Muscle of leg (tissue), 11 donors: ENCODE data around the gene CALN1. TPM values are rescaled to one million over a fixed set of nuclear protein-coding genes. Genes with fewer than 3 reads are reported as not detected.

ENCODE experiments used
- DNase-seq: peaks from one replicate; pipeline ENCODE4 v3.0.0; 2013
- H3K27ac ChIP-seq: one replicate; pipeline ENCODE4 v1.5.1; 2013; ENCODE audit warnings: mild to moderate bottlenecking, low read length, control low read depth
- H3K27me3 ChIP-seq: one replicate; pipeline ENCODE4 v1.6.1; 2013; ENCODE audit warnings: low read length; ENCODE audit not compliant: control insufficient read depth, insufficient read depth
- H3K36me3 ChIP-seq: one replicate; pipeline ENCODE4 v1.6.1; 2013; ENCODE audit warnings: low read length; ENCODE audit not compliant: control insufficient read depth, insufficient read depth
- H3K4me1 ChIP-seq: one replicate; pipeline ENCODE4 v1.6.1; 2013; ENCODE audit warnings: low read length; ENCODE audit not compliant: control insufficient read depth, insufficient read depth
- H3K4me3 ChIP-seq: one replicate; pipeline ENCODE4 v1.5.1; 2013; ENCODE audit warnings: low read length, control low read depth
- H3K9me3 ChIP-seq: replicated peaks from 2 replicates; pipeline ENCODE4 v1.6.1; 2013; ENCODE audit warnings: low read depth, low read length; ENCODE audit not compliant: control insufficient read depth
- WGBS: methylation state at CpG from one replicate; pipeline ENCODE4 v1.1.5; 2013; ENCODE audit warnings: missing lambda C conversion rate; ENCODE audit not compliant: insufficient coverage; 5-methylcytosine and 5-hydroxymethylcytosine counted together
- polyA plus RNA-seq, 8 donors: library from polyadenylated mRNA; unstranded; fragments of 120-200 nt; gene quantifications; one replicate each; pipeline versions ENCODE4 v1.2.1 to v1.2.3, GENCODE V29; 2013; ENCODE audit warnings: inconsistent platforms in 1 of 8, low replicate concordance in 1 of 8; ENCODE audit not compliant: insufficient read length in 8 of 8, insufficient read depth in 1 of 8
- total RNA-seq: library from RNA; stranded (reverse); fragments of 120-200 nt; gene quantifications from one replicate; pipeline ENCODE4 v1.2.4, GENCODE V29; 2013

The CALN1 gene
- total and polyA plus RNA-seq, 9 donors: 0.65 to 2.3 (median 1.0) TPM

DNA sequence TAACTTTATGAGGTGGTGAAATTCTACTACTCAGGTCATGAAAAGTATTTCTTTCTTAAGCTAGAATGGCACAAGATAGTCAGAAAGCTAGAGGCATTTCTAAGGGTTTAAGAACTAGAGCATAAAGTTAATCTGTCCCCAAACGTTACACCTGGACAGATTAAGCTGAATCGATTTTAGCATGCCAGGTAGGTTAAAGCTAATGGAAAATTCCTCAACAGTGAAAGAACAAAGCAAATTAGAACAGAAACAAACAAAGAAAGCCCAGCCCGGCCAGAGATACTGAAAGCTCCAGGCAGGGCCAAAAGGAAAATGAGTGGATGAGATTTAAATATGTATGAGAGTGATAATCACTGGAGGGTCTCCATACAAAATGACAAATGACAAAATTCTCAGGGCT is 293.8 kb downstream of the CALN1 start:
- no peak for DNase-seq
- Histone ChIP-seq H3K9me3 (no peaks in the 10 kb centered on the region), H3K27ac (no peak overlapping the region), H3K4me1 (no peaks in the 10 kb centered on the region), H3K27me3 (no peaks in the 10 kb centered on the region), H3K36me3 (no peaks in the 10 kb centered on the region), H3K4me3 (no peak overlapping the region)
- no CpG with 5 or more reads among the region's 3 CpGs for WGBS

DNA sequence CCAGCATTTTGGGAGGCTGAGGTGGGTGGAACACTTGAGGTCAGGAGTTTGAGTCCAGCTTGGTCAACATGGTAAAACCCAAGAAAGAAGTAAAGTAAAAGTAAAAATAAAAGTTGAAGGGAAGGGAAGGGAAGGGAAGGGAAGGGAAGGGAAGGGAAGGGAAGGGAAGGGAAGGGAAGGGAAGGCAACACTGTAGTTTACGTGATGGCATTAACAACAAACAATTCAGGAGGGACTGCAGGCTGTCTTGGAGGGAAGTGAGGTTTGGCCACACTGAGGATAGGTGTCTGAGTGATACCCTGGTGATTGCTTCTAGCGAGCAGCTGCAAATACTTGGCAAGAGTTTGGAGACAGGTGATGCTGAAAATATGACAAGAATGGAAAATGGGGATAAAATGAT is 298.0 kb downstream of the CALN1 start:
- no peak for DNase-seq
- no peaks in the 10 kb centered on the region for H3K4me1 ChIP-seq
- H3K4me3 ChIP-seq: no peak overlapping the region
- H3K9me3 ChIP-seq: no peaks in the 10 kb centered on the region
- WGBS: 48% methylated on average over 2 of the region's 2 CpGs
- H3K27me3 ChIP-seq: no peaks in the 10 kb centered on the region
- no peaks in the 10 kb centered on the region for H3K36me3 ChIP-seq
- no peak overlapping the region for H3K27ac ChIP-seq

DNA sequence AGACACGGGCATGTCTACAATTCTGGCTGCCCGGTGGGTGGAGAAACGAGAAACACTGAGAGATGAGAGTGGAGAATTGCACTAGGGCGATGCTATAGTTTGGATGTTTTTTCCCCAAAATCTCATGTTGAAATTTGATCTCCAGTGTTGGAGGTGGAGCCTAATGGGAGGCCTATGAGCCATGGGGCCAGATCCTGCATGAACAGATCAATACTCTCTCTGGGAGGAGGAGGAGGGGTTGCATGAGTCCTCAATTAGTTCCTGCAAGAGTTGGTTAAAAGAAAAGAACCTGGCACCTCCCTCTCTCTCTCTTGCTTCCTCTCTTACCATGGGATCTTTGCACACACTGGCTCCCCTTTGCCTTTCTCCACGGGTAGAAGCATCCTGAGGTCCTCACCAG is 299.1 kb downstream of the CALN1 start:
- H3K27me3 ChIP-seq: no peaks in the 10 kb centered on the region
- no peak for DNase-seq
- H3K4me3 ChIP-seq: no peak overlapping the region
- peaks cover 9% of the 10 kb centered on the region for H3K9me3 ChIP-seq
- no peak overlapping the region for H3K27ac ChIP-seq
- no peaks in the 10 kb centered on the region for H3K36me3 ChIP-seq
- no peaks in the 10 kb centered on the region for H3K4me1 ChIP-seq
- WGBS: 40% methylated on average over 3 of the region's 5 CpGs

DNA sequence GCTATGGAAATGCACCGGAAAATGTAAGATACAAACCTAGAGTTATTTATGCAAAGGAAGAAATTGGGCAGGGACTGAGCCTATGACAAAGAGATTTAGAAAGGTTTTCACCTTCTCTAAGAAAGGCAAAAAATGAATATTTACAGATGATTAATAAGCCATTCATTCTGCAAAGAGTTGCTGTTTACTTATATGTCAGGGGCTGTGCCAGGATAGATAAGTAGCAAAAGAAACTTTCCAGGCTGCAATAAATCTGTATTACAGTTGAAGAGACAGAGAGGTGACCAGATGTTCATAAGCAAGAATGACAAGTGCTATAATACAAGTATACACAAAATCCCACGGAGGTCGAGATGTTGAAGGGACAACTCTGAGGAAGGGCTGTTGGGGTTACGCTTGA is 299.6 kb downstream of the CALN1 start:
- DNase-seq: no peak
- Histone ChIP-seq H3K4me1 (no peaks in the 10 kb centered on the region), H3K36me3 (no peaks in the 10 kb centered on the region), H3K9me3 (peaks cover 14% of the 10 kb centered on the region), H3K27me3 (no peaks in the 10 kb centered on the region), H3K27ac (no peak overlapping the region), H3K4me3 (no peak overlapping the region)
- WGBS: 79% methylated on average over 2 of the region's 4 CpGs

DNA sequence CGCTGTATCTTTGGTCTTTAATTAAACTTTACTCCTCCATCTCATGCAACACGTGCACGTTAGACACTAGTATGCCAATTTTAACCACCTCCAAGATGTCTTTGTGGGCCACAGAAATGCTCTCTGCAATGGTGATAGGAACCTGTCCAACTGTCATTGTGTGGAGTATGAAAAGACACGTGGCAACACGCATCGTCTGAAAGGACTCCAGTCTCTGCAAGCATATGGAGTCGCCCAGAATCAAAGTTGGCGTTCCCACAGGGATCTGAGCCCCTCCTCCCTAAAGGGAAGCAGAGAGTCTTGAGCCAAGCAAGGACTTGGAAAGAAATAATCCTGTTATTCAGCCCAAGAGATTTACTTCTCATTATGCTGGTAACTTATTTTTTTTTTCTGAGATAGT is 301.1 kb downstream of the CALN1 start:
- no peak for DNase-seq
- H3K36me3 ChIP-seq: no peaks in the 10 kb centered on the region
- no peaks in the 10 kb centered on the region for H3K27me3 ChIP-seq
- H3K4me1 ChIP-seq: no peaks in the 10 kb centered on the region
- H3K27ac ChIP-seq: no peak overlapping the region
- H3K9me3 ChIP-seq: peaks cover 16% of the 10 kb centered on the region
- WGBS: 67% methylated on average over 6 of the region's 8 CpGs
- no peak overlapping the region for H3K4me3 ChIP-seq

DNA sequence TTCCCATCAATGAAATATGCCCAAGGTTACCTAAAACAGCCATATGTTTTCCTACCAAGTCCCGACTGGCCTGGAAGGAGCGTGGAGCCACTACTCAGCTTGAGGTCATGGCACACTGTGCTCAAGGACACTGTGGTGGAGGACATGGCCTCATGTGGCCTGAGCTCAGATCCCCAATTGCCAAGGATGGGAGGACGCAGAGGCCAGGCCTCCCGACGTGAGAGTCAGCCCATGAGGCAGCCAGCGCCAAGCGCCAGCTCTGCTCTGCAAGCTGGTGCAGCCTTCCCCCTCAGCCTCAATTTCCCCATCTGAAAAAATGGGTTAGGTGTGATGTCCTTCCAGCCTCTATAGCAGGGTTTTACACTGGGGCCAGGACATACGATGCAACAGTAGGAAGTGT is 302.6 kb downstream of the CALN1 start:
- no peaks in the 10 kb centered on the region for H3K4me1 ChIP-seq
- WGBS: 94% methylated on average over 2 of the region's 8 CpGs
- H3K27me3 ChIP-seq: no peaks in the 10 kb centered on the region
- no peak overlapping the region for H3K4me3 ChIP-seq
- H3K27ac ChIP-seq: no peak overlapping the region
- H3K9me3 ChIP-seq: peaks cover 16% of the 10 kb centered on the region
- H3K36me3 ChIP-seq: no peaks in the 10 kb centered on the region
- no peak for DNase-seq

DNA sequence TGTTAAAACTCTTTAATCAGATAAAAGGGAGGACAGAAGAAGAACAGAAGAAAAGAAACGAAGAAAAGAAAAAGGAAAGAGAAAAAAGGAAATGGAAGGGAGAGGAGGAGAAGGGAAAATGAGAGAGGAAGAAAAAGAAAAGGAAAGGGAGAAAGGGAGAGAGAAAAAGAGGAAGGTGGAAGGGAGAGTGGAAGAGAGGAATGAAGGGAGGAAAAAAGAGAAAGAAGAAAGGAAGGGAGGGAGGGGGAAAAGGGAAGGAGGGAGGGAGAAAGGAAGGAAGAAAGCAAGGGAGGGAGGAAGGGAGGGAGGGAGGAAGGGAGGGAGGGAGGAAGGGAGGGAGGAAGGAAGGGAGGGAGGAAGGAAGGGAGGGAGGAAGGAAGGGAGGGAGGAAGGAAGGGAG is 305.7 kb downstream of the CALN1 start:
- 88% methylated on average over 1 of the region's 1 CpG for WGBS
- Histone ChIP-seq H3K36me3 (no peaks in the 10 kb centered on the region), H3K4me3 (no peak overlapping the region), H3K27me3 (no peaks in the 10 kb centered on the region), H3K4me1 (no peaks in the 10 kb centered on the region), H3K9me3 (peaks cover 16% of the 10 kb centered on the region), H3K27ac (no peak overlapping the region)
- no peak for DNase-seq

DNA sequence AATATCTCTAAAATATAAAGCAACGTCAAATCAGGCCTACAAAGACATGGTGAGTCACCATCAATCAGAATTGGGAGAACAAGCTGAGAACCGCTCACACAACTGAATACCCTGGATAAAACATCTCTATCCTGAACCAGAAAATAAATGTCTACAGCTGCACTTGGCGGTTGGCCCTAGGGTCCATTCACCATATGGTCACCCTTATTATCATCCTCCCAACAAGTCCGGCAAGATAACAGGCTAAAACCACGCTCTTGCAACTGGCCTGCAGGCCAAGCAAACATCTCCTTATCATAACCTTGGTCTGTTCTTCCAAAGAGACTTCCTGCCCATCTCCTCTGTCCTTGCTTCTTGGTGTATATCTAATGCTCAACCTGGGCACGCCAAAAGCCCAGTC is 310.7 kb downstream of the CALN1 start:
- Histone ChIP-seq H3K9me3 (no peaks in the 10 kb centered on the region), H3K27ac (no peak overlapping the region), H3K4me1 (peaks cover 5% of the 10 kb centered on the region), H3K36me3 (no peaks in the 10 kb centered on the region), H3K27me3 (no peaks in the 10 kb centered on the region), H3K4me3 (no peak overlapping the region)
- WGBS: 90% methylated on average over 4 of the region's 6 CpGs
- no peak for DNase-seq

DNA sequence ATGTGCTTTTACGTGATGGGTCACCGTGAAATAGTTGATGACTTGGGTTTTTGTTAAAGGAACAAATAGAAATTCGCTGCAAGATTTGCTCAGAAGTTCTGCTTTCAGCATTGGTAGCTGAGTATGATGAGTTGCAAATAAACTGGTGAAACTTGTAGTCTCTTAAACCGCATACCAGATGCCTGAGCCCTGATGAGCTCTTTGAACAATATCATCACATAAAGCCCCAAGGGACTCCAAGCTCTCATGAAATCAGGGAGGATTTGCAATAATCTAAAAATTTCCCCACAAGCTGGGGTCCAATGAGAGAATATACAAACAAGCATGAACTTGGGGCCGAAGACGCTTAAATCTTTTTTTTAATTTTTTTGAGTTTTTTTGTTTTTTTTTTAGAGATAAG is 312.4 kb downstream of the CALN1 start:
- H3K4me1 ChIP-seq: peaks cover 5% of the 10 kb centered on the region
- H3K27me3 ChIP-seq: no peaks in the 10 kb centered on the region
- 20% methylated on average over 2 of the region's 6 CpGs for WGBS
- DNase-seq: peak; percentile 16
- no peaks in the 10 kb centered on the region for H3K9me3 ChIP-seq
- no peaks in the 10 kb centered on the region for H3K36me3 ChIP-seq
- no peak overlapping the region for H3K4me3 ChIP-seq
- H3K27ac ChIP-seq: no peak overlapping the region

DNA sequence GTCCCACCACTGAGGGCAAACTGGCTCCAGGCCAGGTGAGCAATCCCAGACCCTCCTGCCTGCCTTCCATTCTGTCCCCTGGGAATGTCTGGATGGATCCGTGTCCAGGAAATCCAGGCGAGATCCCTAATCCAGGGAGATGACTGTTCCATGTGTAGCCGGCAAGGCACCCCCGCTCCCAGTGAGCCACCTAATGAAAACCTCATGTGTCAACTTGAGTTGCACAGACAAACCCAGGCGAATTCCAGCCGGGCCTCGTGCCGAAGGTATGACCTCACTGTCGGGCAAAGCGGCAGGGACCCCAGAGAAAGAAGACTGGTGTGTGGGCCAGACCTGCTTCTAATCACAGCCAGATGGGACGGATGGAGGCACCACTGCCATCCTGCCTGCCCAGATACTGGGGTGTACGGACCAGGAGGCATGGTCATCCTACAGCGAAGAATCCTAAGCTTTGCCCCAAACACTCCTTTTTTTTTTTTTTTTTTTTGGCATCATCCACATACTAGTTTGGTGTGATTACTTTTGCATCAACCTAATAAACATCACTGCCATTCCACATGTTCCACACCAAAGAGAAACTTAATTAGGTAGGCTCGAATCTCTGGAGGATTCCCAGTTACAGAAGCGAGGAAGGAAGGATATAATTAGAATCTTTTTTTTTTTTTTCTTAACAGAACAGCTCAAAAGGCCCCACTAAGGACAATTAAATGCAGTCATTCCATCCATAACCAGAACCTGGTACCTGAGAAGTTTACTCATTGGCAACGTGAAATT is 313.1 kb downstream of the CALN1 start:
- Histone ChIP-seq H3K9me3 (no peaks in the 10 kb centered on the region), H3K4me1 (peaks cover 5% of the 10 kb centered on the region), H3K4me3 (no peak overlapping the region), H3K27me3 (no peaks in the 10 kb centered on the region), H3K27ac (no peak overlapping the region), H3K36me3 (no peaks in the 10 kb centered on the region)
- WGBS: 12% methylated on average over 10 of the region's 16 CpGs
- DNase-seq: peak; percentile 65

DNA sequence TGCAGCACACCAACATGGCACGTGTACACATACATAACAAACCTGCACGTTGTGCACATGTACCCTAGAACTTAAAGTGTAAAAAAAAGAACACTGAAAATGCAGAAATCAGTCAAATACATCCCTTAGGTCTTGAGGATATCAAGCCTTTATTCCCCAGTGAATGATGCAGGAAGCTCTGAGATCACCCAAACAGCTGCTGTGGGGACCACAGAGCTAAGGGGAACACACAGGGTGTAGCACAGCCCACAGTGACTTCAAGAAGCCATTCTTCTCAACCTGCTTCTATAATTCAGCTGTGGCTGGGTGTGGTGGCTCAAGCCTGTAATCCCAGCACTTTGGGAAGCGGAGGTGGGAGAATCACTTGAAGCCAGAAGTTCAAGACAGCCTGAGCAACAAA is 314.9 kb downstream of the CALN1 start:
- Histone ChIP-seq H3K4me1 (peaks cover 5% of the 10 kb centered on the region), H3K9me3 (no peaks in the 10 kb centered on the region), H3K27me3 (no peaks in the 10 kb centered on the region), H3K27ac (no peak overlapping the region), H3K36me3 (no peaks in the 10 kb centered on the region), H3K4me3 (no peak overlapping the region)
- DNase-seq: no peak
- WGBS: no CpG with 5 or more reads among the region's 3 CpGs
